Activated CD8-positive, alpha-beta T cell treated with anti-CD3 and anti-CD28 coated beads for 36 hours (primary cell): ENCODE measurements around the gene HSPA1L. TPM values are rescaled to one million over a fixed set of nuclear protein-coding genes. Genes with fewer than 3 reads are reported as not detected.
A peak's percentile ranks its signal among the peaks of the same experiment; 100 is the strongest.
"Not testable (repeated sequence)": the region's sequence is repeated elsewhere in the genome, so short reads cannot be mapped to it uniquely, and the experiment has no call there.

Source experiments
- ATAC-seq: fragments of 200-7000 bp; cut with Tn5 transposase; one replicate; pipeline ENCODE4 v1.10.0; 2021; ENCODE audit warnings: mild to moderate bottlenecking, moderate library complexity
- CTCF ChIA-PET: fragments of 350-600 bp; sonication (Branson Sonifier 250); formaldehyde crosslinking; loops from one replicate; lab custom pipeline; 2021; ENCODE audit warnings: antibody characterized with exemption; lab: Charles Lee
- POLR2A ChIA-PET: fragments of 350-600 bp; sonication (Branson Sonifier 250); formaldehyde crosslinking; loops from one replicate; lab custom pipeline; 2021; ENCODE audit warnings: antibody characterized with exemption; lab: Charles Lee
- DNase-seq: peaks from one replicate; pipeline ENCODE4 v3.0.0-alpha.2; 2020
- H3K27ac Mint-ChIP-seq: one replicate; pipeline ENCODE4 v1.8.0; 2021; ENCODE audit warnings: mild to moderate bottlenecking, mixed read lengths
- H3K27me3 Mint-ChIP-seq: one replicate; pipeline ENCODE4 v1.8.0; 2021; ENCODE audit warnings: mixed read lengths
- H3K36me3 Mint-ChIP-seq: one replicate; pipeline ENCODE4 v1.8.0; 2021; ENCODE audit warnings: low read depth, mixed read lengths
- H3K4me1 Mint-ChIP-seq: one replicate; pipeline ENCODE4 v1.8.0; 2021; ENCODE audit warnings: low read depth, mixed read lengths
- H3K4me3 Mint-ChIP-seq: one replicate; pipeline ENCODE4 v1.8.0; 2021; ENCODE audit warnings: mild to moderate bottlenecking, moderate library complexity, mixed read lengths
- H3K9me3 Mint-ChIP-seq: one replicate; pipeline ENCODE4 v1.8.0; 2021; ENCODE audit warnings: mixed read lengths
- intact Hi-C: fragments of 100-400 bp; cut with micrococcal nuclease; formaldehyde crosslinking; loops from one replicate; pipeline ENCODE4 v1.10.0; 2022
- total RNA-seq, 2 experiments: library from RNA; stranded (reverse); gene quantifications; one replicate each; pipeline ENCODE4 v1.2.3, GENCODE V29; 2021
- TF ChIP-seq, protein P1 (sequence below): fragments of 200-600 bp; IDR thresholded peaks from one replicate; pipeline ENCODE4 v1.8.0; 2022; ENCODE audit warnings: antibody characterized with exemption, mild to moderate bottlenecking

HSPA1L gene
- 1 to 10 TPM; 1.7 to 2.0 TPM for total RNA-seq

DNA sequence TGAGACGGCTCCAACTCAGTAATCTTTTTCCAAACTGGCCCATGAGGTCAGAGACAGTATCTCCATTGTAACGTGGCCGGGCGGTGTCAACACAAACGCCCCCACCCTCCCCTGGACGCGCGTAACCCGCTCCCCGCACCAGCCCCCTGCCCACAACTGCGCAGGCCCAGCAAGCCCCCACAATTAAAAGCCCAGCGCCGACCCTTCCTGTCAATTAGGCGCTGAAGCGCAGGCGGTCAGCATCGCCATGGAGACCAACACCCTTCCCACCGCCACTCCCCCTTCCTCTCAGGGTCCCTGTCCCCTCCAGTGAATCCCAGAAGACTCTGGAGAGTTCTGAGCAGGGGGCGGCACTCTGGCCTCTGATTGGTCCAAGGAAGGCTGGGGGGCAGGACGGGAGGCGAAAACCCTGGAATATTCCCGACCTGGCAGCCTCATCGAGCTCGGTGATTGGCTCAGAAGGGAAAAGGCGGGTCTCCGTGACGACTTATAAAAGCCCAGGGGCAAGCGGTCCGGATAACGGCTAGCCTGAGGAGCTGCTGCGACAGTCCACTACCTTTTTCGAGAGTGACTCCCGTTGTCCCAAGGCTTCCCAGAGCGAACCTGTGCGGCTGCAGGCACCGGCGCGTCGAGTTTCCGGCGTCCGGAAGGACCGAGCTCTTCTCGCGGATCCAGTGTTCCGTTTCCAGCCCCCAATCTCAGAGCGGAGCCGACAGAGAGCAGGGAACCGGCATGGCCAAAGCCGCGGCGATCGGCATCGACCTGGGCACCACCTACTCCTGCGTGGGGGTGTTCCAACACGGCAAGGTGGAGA lies at the start of gene HSPA1L, which contains the start of gene HSPA1A:
Gene HSPA1L (minus strand): TSS at position 259 of the 814 bp plus-strand sequence. CDS start 3,311 bp downstream, outside the sequence.
Gene HSPA1A (plus strand): TSS at position 519 of the 814 bp plus-strand sequence. CDS start 214 bp downstream, at position 733.
- Mint-ChIP-seq H3K4me1 (peaks cover 41% of the 10 kb centered on the region), H3K36me3 (peaks cover 6% of the 10 kb centered on the region), H3K27ac (peak within 1 kb of the TSS; percentile 92), H3K27me3 (no peaks in the 10 kb centered on the region), H3K4me3 (peak within 1 kb of the TSS; percentile 85), H3K9me3 (no peaks in the 10 kb centered on the region)
- ATAC-seq, result peak; percentile 28
- CTCF ChIA-PET, result interaction anchor here (0.6 to 3.7 kb wide), 9 partner anchors 8 to 85 kb away, joined by 3 to 16 read pairs (median 3); partner anchors contain the start of genes LSM2 and VARS1
- intact Hi-C loops, result no loop called here
- DNase-seq, result peak; percentile 67
- TF ChIP-seq, protein P1, sequence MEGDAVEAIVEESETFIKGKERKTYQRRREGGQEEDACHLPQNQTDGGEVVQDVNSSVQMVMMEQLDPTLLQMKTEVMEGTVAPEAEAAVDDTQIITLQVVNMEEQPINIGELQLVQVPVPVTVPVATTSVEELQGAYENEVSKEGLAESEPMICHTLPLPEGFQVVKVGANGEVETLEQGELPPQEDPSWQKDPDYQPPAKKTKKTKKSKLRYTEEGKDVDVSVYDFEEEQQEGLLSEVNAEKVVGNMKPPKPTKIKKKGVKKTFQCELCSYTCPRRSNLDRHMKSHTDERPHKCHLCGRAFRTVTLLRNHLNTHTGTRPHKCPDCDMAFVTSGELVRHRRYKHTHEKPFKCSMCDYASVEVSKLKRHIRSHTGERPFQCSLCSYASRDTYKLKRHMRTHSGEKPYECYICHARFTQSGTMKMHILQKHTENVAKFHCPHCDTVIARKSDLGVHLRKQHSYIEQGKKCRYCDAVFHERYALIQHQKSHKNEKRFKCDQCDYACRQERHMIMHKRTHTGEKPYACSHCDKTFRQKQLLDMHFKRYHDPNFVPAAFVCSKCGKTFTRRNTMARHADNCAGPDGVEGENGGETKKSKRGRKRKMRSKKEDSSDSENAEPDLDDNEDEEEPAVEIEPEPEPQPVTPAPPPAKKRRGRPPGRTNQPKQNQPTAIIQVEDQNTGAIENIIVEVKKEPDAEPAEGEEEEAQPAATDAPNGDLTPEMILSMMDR, result no peak
- POLR2A ChIA-PET, result interaction anchor here (0.6 to 1.6 kb wide), 4 partner anchors 9 to 22 kb away, joined by 3 to 6 read pairs (median 4); partner anchors contain the start of gene LSM2

DNA sequence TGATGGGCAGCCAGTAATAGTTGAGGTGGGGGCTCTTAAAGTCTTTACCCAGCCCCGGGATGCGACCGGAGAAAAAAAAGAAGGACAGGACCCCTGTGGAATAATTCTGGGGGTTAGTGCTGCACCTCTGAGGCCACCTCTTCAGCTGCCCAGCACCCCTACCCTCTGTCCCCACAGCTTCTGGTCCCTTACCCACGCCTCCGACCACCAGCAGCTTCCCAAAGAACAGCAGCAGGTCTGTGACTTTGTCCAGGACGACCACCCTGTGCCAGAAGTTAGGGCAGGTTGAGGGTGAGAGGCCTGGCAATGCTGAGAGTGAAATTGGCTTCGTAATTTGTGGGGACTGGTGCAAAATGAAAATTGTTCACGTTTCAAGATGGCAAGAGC lies 49.7 kb upstream of the HSPA1L start:
- Mint-ChIP-seq H3K36me3 (peaks cover 4% of the 10 kb centered on the region), H3K4me3 (peak overlapping the region; percentile 84), H3K27me3 (no peaks in the 10 kb centered on the region), H3K4me1 (peaks cover 20% of the 10 kb centered on the region), H3K9me3 (no peaks in the 10 kb centered on the region), H3K27ac (no peak overlapping the region)
- CTCF ChIA-PET, result no interaction called here
- intact Hi-C loops, result no loop called here
- POLR2A ChIA-PET, result interaction anchor here (0.9 to 4.4 kb wide), 5 partner anchors 10 to 213 kb away, joined by 3 to 42 read pairs (median 4); no protein-coding TSS in a partner anchor
- ATAC-seq (no peak), DNase-seq (no peak)
- TF ChIP-seq, protein P1, result no peak

DNA sequence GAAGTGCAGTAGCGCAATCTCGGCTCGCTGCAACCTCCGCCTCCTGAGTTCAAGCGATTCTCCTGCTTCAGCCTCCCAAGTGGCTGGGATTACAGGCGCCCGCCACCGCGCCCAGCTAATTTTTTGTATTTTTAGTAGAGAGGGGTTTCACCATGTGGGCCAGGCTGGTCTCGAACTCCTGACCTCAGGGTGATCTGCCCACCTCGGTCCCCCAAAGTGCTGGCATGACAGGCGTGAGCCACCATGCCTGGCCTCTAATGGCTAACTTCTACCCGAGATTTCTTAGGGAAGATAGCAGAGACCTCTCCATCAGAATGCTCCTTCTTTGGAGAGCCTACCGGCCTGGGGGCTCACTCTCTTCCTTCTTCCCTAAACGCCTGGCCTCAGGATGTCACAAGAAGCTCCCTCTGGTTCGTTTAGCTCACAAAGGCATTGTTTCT lies 49.1 kb upstream of the HSPA1L start:
- ATAC-seq, DNase-seq, H3K27me3 Mint-ChIP-seq, H3K9me3 Mint-ChIP-seq, intact Hi-C loops, H3K36me3 Mint-ChIP-seq: not testable (repeated sequence)
- Mint-ChIP-seq H3K4me3 (peak overlapping the region; percentile 84), H3K27ac (peak overlapping the region; percentile 90), H3K4me1 (peaks cover 20% of the 10 kb centered on the region)
- CTCF ChIA-PET, result interaction anchor here (0.6 to 2.0 kb wide), 5 partner anchors 11 to 184 kb away, joined by 3 to 14 read pairs (median 4); no protein-coding TSS in a partner anchor
- POLR2A ChIA-PET, result interaction anchor here (0.6 to 4.4 kb wide), 12 partner anchors 11 to 277 kb away, joined by 3 to 42 read pairs (median 4); partner anchors contain the start of genes GPANK1, HSPA1B and LSM2

DNA sequence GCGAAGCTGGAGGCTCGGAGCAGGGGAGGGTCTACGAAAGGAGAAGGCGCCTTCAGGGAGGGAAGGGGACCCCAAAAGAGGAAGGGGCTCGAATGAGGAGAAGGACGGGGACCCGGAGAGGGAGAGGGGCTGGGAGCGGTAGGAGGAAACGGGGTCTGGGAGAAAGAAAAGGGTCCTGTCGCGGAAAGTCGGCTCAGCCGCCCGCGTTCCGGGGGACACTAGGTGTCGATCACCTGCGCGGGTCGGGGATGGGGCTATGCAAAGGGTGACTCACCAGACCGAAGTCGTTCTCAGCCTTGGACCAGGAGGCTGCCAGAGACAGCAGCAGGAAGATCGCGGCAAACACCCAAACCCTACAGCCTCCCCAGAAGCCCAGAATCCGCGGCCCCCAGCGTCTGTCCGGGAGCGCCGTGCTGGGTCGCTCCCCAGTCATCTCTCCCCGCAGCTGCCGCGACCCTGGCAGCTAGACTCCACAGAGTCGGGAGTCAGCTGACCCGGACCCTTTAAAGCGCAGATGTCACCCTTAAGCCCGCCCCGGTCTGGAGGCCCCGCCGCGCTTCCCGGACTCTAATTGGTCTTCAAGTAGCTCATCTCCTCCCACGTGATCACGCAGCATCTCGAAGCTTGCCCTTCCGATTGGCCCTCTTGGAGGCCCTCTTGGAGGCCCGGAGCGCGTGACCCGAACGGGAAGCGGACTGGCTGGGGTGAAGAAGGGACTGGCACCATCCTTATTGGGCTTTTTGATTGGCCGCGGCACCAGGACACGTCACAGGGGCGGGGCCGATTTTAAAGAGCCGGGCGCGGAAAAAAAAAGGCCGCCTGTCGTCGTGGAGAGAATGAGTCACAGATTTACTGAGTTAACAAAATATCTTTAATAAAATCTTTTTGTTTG lies 47.5 kb upstream of the HSPA1L start, which contains the start of gene NEU1:
Gene NEU1 (minus strand): TSS at position 478 of the 892 bp plus-strand sequence. CDS start 45 bp downstream, at position 433.
- H3K4me3 Mint-ChIP-seq, result peak within 1 kb of the TSS; percentile 84
- CTCF ChIA-PET, result interaction anchor here (1.2 to 2.0 kb wide), 7 partner anchors 18 to 93 kb away, joined by 3 to 14 read pairs (median 5); partner anchors contain the start of gene EHMT2
- intact Hi-C loops, result no loop called here
- TF ChIP-seq, protein P1, result no peak
- H3K9me3 Mint-ChIP-seq, result no peaks in the 10 kb centered on the region
- POLR2A ChIA-PET, result interaction anchor here (0.6 to 4.4 kb wide), 10 partner anchors 12 to 966 kb away, joined by 3 to 42 read pairs (median 4); partner anchors contain the start of genes GPANK1 and HSPA1B
- H3K27ac Mint-ChIP-seq, result peak within 1 kb of the TSS; percentile 90
- DNase-seq (peak; percentile 100), ATAC-seq (peak; percentile 96)
- peaks cover 20% of the 10 kb centered on the region for H3K4me1 Mint-ChIP-seq
- no peaks in the 10 kb centered on the region for H3K27me3 Mint-ChIP-seq
- H3K36me3 Mint-ChIP-seq, result peaks cover 4% of the 10 kb centered on the region
